ENCODE measurements around the gene CAMKK1. TPM values are rescaled to one million over a fixed set of nuclear protein-coding genes. Genes with fewer than 3 reads are reported as not detected.

CAMKK1 gene
- total RNA-seq, 4 donors from 2014 or later = 2.6 to 37.6 (median 6.4) TPM

- no peaks in the 10 kb centered on the region for H3K4me1 ChIP-seq
- H3K36me3 ChIP-seq = no peaks in the 10 kb centered on the region
- H3K27me3 ChIP-seq = no peaks in the 10 kb centered on the region
- no peak for DNase-seq
- no peak overlapping the region for H3K27ac ChIP-seq
- intact Hi-C loops (cut with DNase I; ENCODE audit: low total_unique reads) = no loop called here
- no peak for TF ChIP-seq CTCF (IDR thresholded peaks at IDR 0.05)
- no peak for TF ChIP-seq POLR2A (IDR thresholded peaks at IDR 0.05)
- H3K4me3 ChIP-seq = no peak overlapping the region
- H3K9me3 ChIP-seq = no peaks in the 10 kb centered on the region
These were observed 66.7 kb downstream of the CAMKK1 start for GRCh38 chr17:3826191-3826590.

DNA sequence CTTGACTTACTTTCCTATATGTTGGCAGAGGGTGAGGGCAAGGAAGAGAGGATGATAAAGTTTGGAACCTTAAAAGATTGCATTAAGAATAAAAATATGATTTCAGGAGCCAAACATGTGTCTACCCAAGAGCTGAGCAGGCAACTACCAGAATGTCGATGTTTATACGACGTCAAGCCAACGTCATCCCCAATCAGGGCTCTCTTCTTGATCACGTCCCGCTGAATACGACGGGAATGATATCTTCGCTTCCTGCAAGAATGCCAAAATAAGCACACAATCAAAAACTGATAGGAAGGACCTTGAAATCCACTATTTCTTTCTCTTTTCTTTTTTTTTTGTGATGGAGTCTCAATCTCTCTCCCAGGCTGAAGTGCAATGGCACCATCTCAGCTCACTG is 71.8 kb downstream of the CAMKK1 start:
- Histone ChIP-seq H3K4me1 (no peaks in the 10 kb centered on the region), H3K27ac (no peak overlapping the region), H3K4me3 (no peak overlapping the region), H3K27me3 (no peaks in the 10 kb centered on the region), H3K9me3 (no peaks in the 10 kb centered on the region), H3K36me3 (no peaks in the 10 kb centered on the region)
- no peak for DNase-seq
- intact Hi-C loops (cut with DNase I; ENCODE audit: low total_unique reads) = no loop called here
- TF ChIP-seq POLR2A (IDR thresholded peaks at IDR 0.05) (no peak), CTCF (IDR thresholded peaks at IDR 0.05) (no peak)

GRCh38 chr17:3818786-3819185 is 74.1 kb downstream of the CAMKK1 start:
- no peak overlapping the region for H3K4me3 ChIP-seq
- TF ChIP-seq POLR2A (IDR thresholded peaks at IDR 0.05) (no peak), CTCF (IDR thresholded peaks at IDR 0.05) (no peak)
- intact Hi-C loops (cut with DNase I; ENCODE audit: low total_unique reads) = no loop called here
- H3K4me1 ChIP-seq = no peaks in the 10 kb centered on the region
- no peaks in the 10 kb centered on the region for H3K9me3 ChIP-seq
- H3K36me3 ChIP-seq = no peaks in the 10 kb centered on the region
- no peak overlapping the region for H3K27ac ChIP-seq
- no peak for DNase-seq
- H3K27me3 ChIP-seq = no peaks in the 10 kb centered on the region

DNA sequence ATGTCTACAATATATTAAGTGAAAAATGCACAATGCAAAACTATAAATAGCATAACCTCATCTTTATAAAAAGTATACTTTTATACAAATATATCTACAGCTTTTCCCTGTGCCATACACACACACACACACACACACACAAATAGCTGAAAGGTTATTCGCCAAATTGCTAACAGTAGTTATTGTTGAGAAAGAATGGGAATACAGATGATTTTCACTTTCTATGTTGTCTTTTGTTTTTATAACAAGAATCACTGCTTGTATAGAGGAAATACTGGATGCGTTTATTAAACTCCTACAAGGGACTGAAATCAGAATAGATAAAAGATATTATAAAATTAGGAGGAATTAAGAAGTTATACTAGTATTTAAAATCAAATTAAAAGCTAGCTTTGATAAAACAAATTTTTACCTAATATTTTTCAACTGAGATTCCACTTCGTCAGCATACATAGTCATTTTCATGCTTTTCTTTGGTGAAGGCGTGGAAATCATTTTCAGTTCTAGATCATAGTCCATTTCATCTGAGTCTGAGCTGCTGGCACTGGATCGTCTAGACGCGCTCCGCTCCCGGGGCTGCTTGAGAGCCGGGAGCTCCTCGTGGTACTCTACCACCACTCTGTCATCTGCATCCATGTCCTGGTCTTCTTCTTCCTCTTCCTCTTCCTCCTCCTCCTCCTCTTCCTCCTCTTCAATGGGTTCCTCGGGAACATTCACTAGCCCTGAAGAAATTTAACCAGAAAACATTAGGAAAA is 74.8 kb downstream of the CAMKK1 start:
- DNase-seq = no peak
- Histone ChIP-seq H3K27ac (no peak overlapping the region), H3K9me3 (no peaks in the 10 kb centered on the region), H3K36me3 (no peaks in the 10 kb centered on the region), H3K4me3 (no peak overlapping the region), H3K4me1 (no peaks in the 10 kb centered on the region), H3K27me3 (no peaks in the 10 kb centered on the region)
- TF ChIP-seq POLR2A (IDR thresholded peaks at IDR 0.05) (no peak), CTCF (IDR thresholded peaks at IDR 0.05) (no peak)
- intact Hi-C loops (cut with DNase I; ENCODE audit: low total_unique reads) = no loop called here

- H3K9me3 ChIP-seq = no peaks in the 10 kb centered on the region
- no peaks in the 10 kb centered on the region for H3K36me3 ChIP-seq
- TF ChIP-seq CTCF (IDR thresholded peaks at IDR 0.05) = no peak
- no peak for TF ChIP-seq POLR2A (IDR thresholded peaks at IDR 0.05)
These were observed 76.9 kb downstream of the CAMKK1 start for GRCh38 chr17:3815925-3816324.

More at GRCh38 chr17:3815925-3816324, 76.9 kb downstream of the CAMKK1 start:
- no peak for DNase-seq
- Histone ChIP-seq H3K4me3 (no peak overlapping the region), H3K4me1 (no peaks in the 10 kb centered on the region), H3K27me3 (no peaks in the 10 kb centered on the region), H3K27ac (no peak overlapping the region)
- intact Hi-C loops (cut with DNase I; ENCODE audit: low total_unique reads) = no loop called here
